ENCODE measurements around the gene SPIRE1.
A peak's percentile ranks its signal among the peaks of the same experiment; 100 is the strongest.

Gene SPIRE1

GRCh38 chr18:12657684-12658425, at the start of gene SPIRE1:
Gene SPIRE1 (minus strand): TSS chr18:12658107. CDS start chr18:12657866, 241 bp downstream.
- DNase-seq (ENCODE audit: low read depth) = no peak

- DNase-seq (ENCODE audit: low read depth) = no peak
Measured at GRCh38 chr18:12703664-12704063, 45.8 kb upstream of the SPIRE1 start.

- DNase-seq (ENCODE audit: low read depth) = no peak
Measured at GRCh38 chr18:12703096-12703567, 45.2 kb upstream of the SPIRE1 start.

- peak; percentile 58 for DNase-seq (ENCODE audit: low read depth)
Measured at GRCh38 chr18:12702221-12703095, 44.6 kb upstream of the SPIRE1 start, which contains the start of the genes CEP76 and PSMG2. Gene CEP76 (minus strand): TSS chr18:12702723. CDS start chr18:12702548, 175 bp downstream. Gene PSMG2 (plus strand): TSS chr18:12703042. CDS start chr18:12703108, 66 bp downstream.

GRCh38 chr18:12701161-12701560, 43.3 kb upstream of the SPIRE1 start:
- no peak for DNase-seq (ENCODE audit: low read depth)

GRCh38 chr18:12699747-12700146, 41.8 kb upstream of the SPIRE1 start:
- DNase-seq (ENCODE audit: low read depth) = no peak

- no peak for DNase-seq (ENCODE audit: low read depth)
Measured at GRCh38 chr18:12694032-12694431, 36.1 kb upstream of the SPIRE1 start.

- DNase-seq (ENCODE audit: low read depth) = no peak
Measured at GRCh38 chr18:12692206-12692605, 34.3 kb upstream of the SPIRE1 start.

- DNase-seq (ENCODE audit: low read depth) = no peak
Measured at GRCh38 chr18:12689256-12689850, 31.4 kb upstream of the SPIRE1 start.

GRCh38 chr18:12686100-12686499, 28.2 kb upstream of the SPIRE1 start:
- DNase-seq (ENCODE audit: low read depth) = no peak

- no peak for DNase-seq (ENCODE audit: low read depth)
Measured at GRCh38 chr18:12679183-12679786, 21.4 kb upstream of the SPIRE1 start.

GRCh38 chr18:12668041-12668440, 10.1 kb upstream of the SPIRE1 start:
- DNase-seq (ENCODE audit: low read depth) = no peak

GRCh38 chr18:12659904-12660605, 2.1 kb upstream of the SPIRE1 start:
- DNase-seq (ENCODE audit: low read depth) = no peak

GRCh38 chr18:12658426-12659138, 675 bp upstream of the SPIRE1 start:
- no peak for DNase-seq (ENCODE audit: low read depth)

GRCh38 chr18:12656938-12657683, 796 bp downstream of the SPIRE1 start:
- no peak for DNase-seq (ENCODE audit: low read depth)

GRCh38 chr18:12656605-12656937, 1.3 kb downstream of the SPIRE1 start:
- DNase-seq (ENCODE audit: low read depth) = no peak

GRCh38 chr18:12654971-12655370, 2.9 kb downstream of the SPIRE1 start:
- no peak for DNase-seq (ENCODE audit: low read depth)

GRCh38 chr18:12652861-12653401, 5.0 kb downstream of the SPIRE1 start:
- DNase-seq (ENCODE audit: low read depth) = no peak

GRCh38 chr18:12651651-12652050, 6.3 kb downstream of the SPIRE1 start:
- DNase-seq (ENCODE audit: low read depth) = no peak

GRCh38 chr18:12647773-12648172, 10.1 kb downstream of the SPIRE1 start:
- DNase-seq (ENCODE audit: low read depth) = no peak
